Erythroblast (primary cell): Measurements from ENCODE around the gene PLEKHO2.
"Not testable (repeated sequence)": the region's sequence is repeated elsewhere in the genome, so short reads cannot be mapped to it uniquely, and the experiment has no call there.

ENCODE experiments used
- GATA1 ChIP-seq: IDR thresholded peaks from 2 replicates; pipeline ENCODE4 v1.6.1; 2011; ENCODE audit warnings: low read depth, mild to moderate bottlenecking, control low read depth, low read length, moderate library complexity
- POLR2A ChIP-seq: IDR thresholded peaks from 2 replicates; pipeline ENCODE4 v1.6.1; 2011; ENCODE audit warnings: mild to moderate bottlenecking, low read length

GRCh38 chr15:64795921-64796320, 45.8 kb upstream of the PLEKHO2 start:
- TF ChIP-seq POLR2A, GATA1: not testable (repeated sequence)
